ENCODE data around the gene BEGAIN. TPM values are rescaled to one million over a fixed set of nuclear protein-coding genes. Genes with fewer than 3 reads are reported as not detected.

BEGAIN gene
- polyA plus RNA-seq, 1 donor from 2014 or later, result 10.9 TPM

- no peak overlapping the region for H3K27ac ChIP-seq (ENCODE audit: low read length)
- no peaks in the 10 kb centered on the region for H3K79me2 ChIP-seq (replicated peaks; ENCODE audit: insufficient read depth, low read length)
- no peaks in the 10 kb centered on the region for H3K9me2 ChIP-seq (ENCODE audit: insufficient read depth, low read length)
- no peak for TF ChIP-seq SMC3 (conservative IDR thresholded peaks at IDR 0.05; ENCODE audit: poor library complexity)
- no peaks in the 10 kb centered on the region for H3K36me3 ChIP-seq (ENCODE audit: insufficient read depth, low read length)
- no peak overlapping the region for H2AFZ ChIP-seq (ENCODE audit: low read depth, low read length)
- H3K4me2 ChIP-seq (ENCODE audit: low read length), result no peak overlapping the region
- H3K4me3 ChIP-seq (ENCODE audit: low read length), result no peak overlapping the region
- H3K9ac ChIP-seq (ENCODE audit: low read length), result no peak overlapping the region
- H3K9me3 ChIP-seq (ENCODE audit: low read length), result no peaks in the 10 kb centered on the region
- no peaks in the 10 kb centered on the region for H3K27me3 ChIP-seq (ENCODE audit: insufficient read depth, low read depth, low read length)
- no peaks in the 10 kb centered on the region for H4K20me1 ChIP-seq (ENCODE audit: insufficient read depth)
- no peaks in the 10 kb centered on the region for H3F3A ChIP-seq (ENCODE audit: insufficient read depth, low read length, poor library complexity, severe bottlenecking)
Measured at GRCh38 chr14:100526057-100526456, 61.2 kb downstream of the BEGAIN start.

- Histone ChIP-seq H3K9me3 (ENCODE audit: low read length) (no peaks in the 10 kb centered on the region), H3K9me2 (ENCODE audit: insufficient read depth, low read length) (no peaks in the 10 kb centered on the region), H3K9ac (ENCODE audit: low read length) (no peak overlapping the region), H3K4me2 (ENCODE audit: low read length) (no peak overlapping the region), H3K79me2 (replicated peaks; ENCODE audit: insufficient read depth, low read length) (no peaks in the 10 kb centered on the region), H3K27ac (ENCODE audit: low read length) (no peak overlapping the region), H3K36me3 (ENCODE audit: insufficient read depth, low read length) (no peaks in the 10 kb centered on the region), H2AFZ (ENCODE audit: low read depth, low read length) (no peak overlapping the region), H4K20me1 (ENCODE audit: insufficient read depth) (no peaks in the 10 kb centered on the region), H3K27me3 (ENCODE audit: insufficient read depth, low read depth, low read length) (no peaks in the 10 kb centered on the region), H3K4me3 (ENCODE audit: low read length) (no peak overlapping the region), H3F3A (ENCODE audit: insufficient read depth, low read length, poor library complexity, severe bottlenecking) (no peaks in the 10 kb centered on the region)
- TF ChIP-seq POLR2AphosphoS5 (IDR thresholded peaks at IDR 0.05) (no peak), EP300 (conservative IDR thresholded peaks at IDR 0.05; ENCODE audit: poor library complexity, severe bottlenecking) (no peak), SMC3 (conservative IDR thresholded peaks at IDR 0.05; ENCODE audit: poor library complexity) (no peak), REST (IDR thresholded peaks at IDR 0.05; ENCODE audit: borderline replicate concordance) (no peak), EZH2 (IDR thresholded peaks at IDR 0.05; ENCODE audit: borderline replicate concordance, insufficient read depth, low read length, poor library complexity, severe bottlenecking) (no peak), TAF1 (IDR thresholded peaks at IDR 0.05; ENCODE audit: low read depth) (no peak), RAD21 (conservative IDR thresholded peaks at IDR 0.05) (no peak), MXI1 (conservative IDR thresholded peaks at IDR 0.05; ENCODE audit: poor library complexity, severe bottlenecking) (no peak), CTCF (IDR thresholded peaks at IDR 0.05; ENCODE audit: poor library complexity, severe bottlenecking) (no peak)
Measured at GRCh38 chr14:100525615-100526014, 61.6 kb downstream of the BEGAIN start.

GRCh38 chr14:100524933-100525243 lies 62.3 kb downstream of the BEGAIN start:
- no peak overlapping the region for H3K4me3 ChIP-seq (ENCODE audit: low read length)
- no peak overlapping the region for H3K27ac ChIP-seq (ENCODE audit: low read length)
- H2AFZ ChIP-seq (ENCODE audit: low read depth, low read length), result no peak overlapping the region
- TF ChIP-seq SMC3 (conservative IDR thresholded peaks at IDR 0.05; ENCODE audit: poor library complexity) (peak; percentile 65), CTCF (IDR thresholded peaks at IDR 0.05; ENCODE audit: poor library complexity, severe bottlenecking) (peak; percentile 45), MXI1 (conservative IDR thresholded peaks at IDR 0.05; ENCODE audit: poor library complexity, severe bottlenecking) (no peak), EZH2 (IDR thresholded peaks at IDR 0.05; ENCODE audit: borderline replicate concordance, insufficient read depth, low read length, poor library complexity, severe bottlenecking) (no peak), REST (IDR thresholded peaks at IDR 0.05; ENCODE audit: borderline replicate concordance) (no peak), POLR2AphosphoS5 (IDR thresholded peaks at IDR 0.05) (no peak), TAF1 (IDR thresholded peaks at IDR 0.05; ENCODE audit: low read depth) (no peak), RAD21 (conservative IDR thresholded peaks at IDR 0.05) (peak; percentile 57), EP300 (conservative IDR thresholded peaks at IDR 0.05; ENCODE audit: poor library complexity, severe bottlenecking) (no peak)
- H3K79me2 ChIP-seq (replicated peaks; ENCODE audit: insufficient read depth, low read length), result no peaks in the 10 kb centered on the region
- H4K20me1 ChIP-seq (ENCODE audit: insufficient read depth), result no peaks in the 10 kb centered on the region
- no peaks in the 10 kb centered on the region for H3K9me2 ChIP-seq (ENCODE audit: insufficient read depth, low read length)
- H3K9me3 ChIP-seq (ENCODE audit: low read length), result no peaks in the 10 kb centered on the region
- H3F3A ChIP-seq (ENCODE audit: insufficient read depth, low read length, poor library complexity, severe bottlenecking), result no peaks in the 10 kb centered on the region
- no peak overlapping the region for H3K4me2 ChIP-seq (ENCODE audit: low read length)
- no peaks in the 10 kb centered on the region for H3K27me3 ChIP-seq (ENCODE audit: insufficient read depth, low read depth, low read length)
- H3K9ac ChIP-seq (ENCODE audit: low read length), result no peak overlapping the region
- H3K36me3 ChIP-seq (ENCODE audit: insufficient read depth, low read length), result no peaks in the 10 kb centered on the region
